OCI-LY7 (cell line): ENCODE data around the gene ABCA7. TPM values are rescaled to one million over a fixed set of nuclear protein-coding genes. Genes with fewer than 3 reads are reported as not detected.

Source experiments
- BruUV-seq: library from RNA; stranded (reverse); fragments of 400-500 nt; replicated peaks from 2 replicates; lab custom pipeline; 2021; lab: Mats Ljungman, UMichigan
- CTCF ChIA-PET: fragments of 300-600 bp; sonication (Branson Sonifier 250); formaldehyde crosslinking; loops from one replicate; lab custom pipeline; 2022; ENCODE audit warnings: antibody characterized with exemption; ENCODE audit not compliant: unreplicated experiment; lab: Charles Lee
- POLR2A ChIA-PET: fragments of 300-600 bp; sonication (Branson Sonifier 250); formaldehyde crosslinking; loops from one replicate; lab custom pipeline; 2022; ENCODE audit warnings: antibody characterized with exemption; lab: Charles Lee
- DNase-seq: peaks from one replicate; pipeline ENCODE4 v3.0.0-alpha.2; 2015; ENCODE audit warnings: low spot score
- H2AFZ ChIP-seq: fragments of 200-600 bp; sonication (generic), shearing (Covaris generic); 2 replicates; pipeline ENCODE4 v1.6.1; 2014; ENCODE audit warnings: mild to moderate bottlenecking, antibody characterized with exemption, low read length, moderate library complexity
- H3K27ac ChIP-seq: fragments of 200-600 bp; sonication (generic); 2 replicates; pipeline ENCODE4 v1.5.1; 2014; ENCODE audit warnings: mixed run types, low read depth, mild to moderate bottlenecking, moderate library complexity, low read length, inconsistent platforms; ENCODE audit not compliant: poor library complexity, severe bottlenecking
- H3K36me3 ChIP-seq: fragments of 200-600 bp; sonication (generic); 2 replicates; pipeline ENCODE4 v1.6.1; 2014; ENCODE audit warnings: mild to moderate bottlenecking, antibody characterized with exemption, low read length, moderate library complexity, mixed read lengths; ENCODE audit not compliant: insufficient read depth
- H3K4me1 ChIP-seq: fragments of 200-600 bp; sonication (generic); 2 replicates; pipeline ENCODE4 v1.5.1; 2014; ENCODE audit warnings: mild to moderate bottlenecking, low read length; ENCODE audit not compliant: insufficient read depth, poor library complexity, severe bottlenecking
- H3K4me2 ChIP-seq: fragments of 200-600 bp; sonication (generic); 2 replicates; pipeline ENCODE4 v1.6.1; 2014; ENCODE audit warnings: mild to moderate bottlenecking, low read length
- H3K4me3 ChIP-seq: fragments of 200-600 bp; sonication (generic); 2 replicates; pipeline ENCODE4 v1.5.1; 2014; ENCODE audit warnings: mild to moderate bottlenecking, low read depth, low read length; ENCODE audit not compliant: poor library complexity, severe bottlenecking
- H3K79me2 ChIP-seq: fragments of 200-600 bp; sonication (generic); 2 replicates; pipeline ENCODE4 v1.6.1; 2016; ENCODE audit warnings: low read depth, mild to moderate bottlenecking, low read length, moderate library complexity, mixed read lengths; ENCODE audit not compliant: insufficient read depth
- H3K9me2 ChIP-seq: fragments of 200-600 bp; sonication (generic); 2 replicates; pipeline ENCODE4 v1.6.1; 2016; ENCODE audit warnings: mild to moderate bottlenecking, low read length, mixed read lengths; ENCODE audit not compliant: insufficient read depth
- H3K9me3 ChIP-seq: fragments of 200-600 bp; sonication (generic); 2 replicates; pipeline ENCODE4 v1.6.1; 2014; ENCODE audit warnings: mild to moderate bottlenecking, mixed run types, low read length, mixed read lengths
- H4K20me1 ChIP-seq: fragments of 200-600 bp; sonication (generic); 2 replicates; pipeline ENCODE4 v1.6.1; 2014; ENCODE audit warnings: mild to moderate bottlenecking, antibody characterized with exemption, low read length, moderate library complexity, mixed read lengths; ENCODE audit not compliant: insufficient read depth
- CTCF ChIP-seq: fragments of 200-600 bp; sonication (generic); conservative IDR thresholded peaks from 2 replicates; pipeline ENCODE4 v1.5.1; 2014; ENCODE audit warnings: mild to moderate bottlenecking, antibody characterized with exemption, low read length, moderate library complexity, mixed read lengths
- EZH2phosphoT487 ChIP-seq: fragments of 200-600 bp; sonication (generic); IDR thresholded peaks from 2 replicates; pipeline ENCODE4 v1.6.1; 2018; ENCODE audit warnings: low read depth, borderline replicate concordance, mild to moderate bottlenecking, mixed run types, antibody characterized with exemption, low read length, moderate library complexity, mixed read lengths
- intact Hi-C: fragments of 100-400 bp; cut with micrococcal nuclease; formaldehyde crosslinking; loops from one replicate; pipeline ENCODE4 v1.10.0; 2022; ENCODE audit not compliant: unreplicated experiment
- total RNA-seq, 2 experiments: library from RNA; depleted of rRNA in 1 of 2; stranded (reverse); fragments of >200 nt in 1 of 2; shearing (Covaris generic) in 1 of 2; gene quantifications; 2 replicates each; pipeline ENCODE4 v1.2.3, GENCODE V29; 2014 to 2022

ABCA7 gene
- total RNA-seq, 2 experiments from 2014 or later = 43.3 to 66.6 TPM

- H3K36me3 ChIP-seq = peaks cover 23% of the 10 kb centered on the region
- no peaks in the 10 kb centered on the region for H4K20me1 ChIP-seq
- no peak overlapping the region for H2AFZ ChIP-seq
- DNase-seq = no peak
- ChIA-PET CTCF (no interaction called here), POLR2A (no interaction called here)
- H3K27ac ChIP-seq = no peak overlapping the region
- intact Hi-C loops = no loop called here
- no peaks in the 10 kb centered on the region for H3K4me1 ChIP-seq
- TF ChIP-seq CTCF = no peak
- TF ChIP-seq EZH2phosphoT487 = no peak
- H3K79me2 ChIP-seq = no peaks in the 10 kb centered on the region
- no TSS peak for BruUV-seq
- no peak overlapping the region for H3K4me3 ChIP-seq
- no peak overlapping the region for H3K4me2 ChIP-seq
- no peaks in the 10 kb centered on the region for H3K9me3 ChIP-seq
- no peaks in the 10 kb centered on the region for H3K9me2 ChIP-seq
These were observed 35.6 kb upstream of the ABCA7 start for GRCh38 chr19:1004204-1004802.

GRCh38 chr19:1004803-1005664 is 34.9 kb upstream of the ABCA7 start:
- H3K79me2 ChIP-seq = no peaks in the 10 kb centered on the region
- H3K9me2 ChIP-seq = no peaks in the 10 kb centered on the region
- no peaks in the 10 kb centered on the region for H4K20me1 ChIP-seq
- no peaks in the 10 kb centered on the region for H3K9me3 ChIP-seq
- DNase-seq = no peak
- no peak overlapping the region for H3K27ac ChIP-seq
- ChIA-PET POLR2A (no interaction called here), CTCF (no interaction called here)
- BruUV-seq = no TSS peak
- no peak overlapping the region for H3K4me3 ChIP-seq
- H3K36me3 ChIP-seq = peaks cover 30% of the 10 kb centered on the region
- intact Hi-C loops = no loop called here
- no peak overlapping the region for H2AFZ ChIP-seq
- TF ChIP-seq EZH2phosphoT487 (no peak), CTCF (no peak)
- H3K4me1 ChIP-seq = no peaks in the 10 kb centered on the region
- no peak overlapping the region for H3K4me2 ChIP-seq
